Activated CD4-positive, alpha-beta T cell treated with anti-CD3 and anti-CD28 coated beads, Interleukin-2, Interleukin-6, amounts not matched to agents 100 ng/mL and 50 ng/mL, durations not matched to agents 16 hours and 8 hours (primary cell): Measurements from ENCODE around the gene CHPF2.

Experiments used
- DNase-seq: peaks from one replicate; pipeline ENCODE4 v3.0.0-alpha.2; 2020

Gene CHPF2, protein sequence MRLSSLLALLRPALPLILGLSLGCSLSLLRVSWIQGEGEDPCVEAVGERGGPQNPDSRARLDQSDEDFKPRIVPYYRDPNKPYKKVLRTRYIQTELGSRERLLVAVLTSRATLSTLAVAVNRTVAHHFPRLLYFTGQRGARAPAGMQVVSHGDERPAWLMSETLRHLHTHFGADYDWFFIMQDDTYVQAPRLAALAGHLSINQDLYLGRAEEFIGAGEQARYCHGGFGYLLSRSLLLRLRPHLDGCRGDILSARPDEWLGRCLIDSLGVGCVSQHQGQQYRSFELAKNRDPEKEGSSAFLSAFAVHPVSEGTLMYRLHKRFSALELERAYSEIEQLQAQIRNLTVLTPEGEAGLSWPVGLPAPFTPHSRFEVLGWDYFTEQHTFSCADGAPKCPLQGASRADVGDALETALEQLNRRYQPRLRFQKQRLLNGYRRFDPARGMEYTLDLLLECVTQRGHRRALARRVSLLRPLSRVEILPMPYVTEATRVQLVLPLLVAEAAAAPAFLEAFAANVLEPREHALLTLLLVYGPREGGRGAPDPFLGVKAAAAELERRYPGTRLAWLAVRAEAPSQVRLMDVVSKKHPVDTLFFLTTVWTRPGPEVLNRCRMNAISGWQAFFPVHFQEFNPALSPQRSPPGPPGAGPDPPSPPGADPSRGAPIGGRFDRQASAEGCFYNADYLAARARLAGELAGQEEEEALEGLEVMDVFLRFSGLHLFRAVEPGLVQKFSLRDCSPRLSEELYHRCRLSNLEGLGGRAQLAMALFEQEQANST

DNA sequence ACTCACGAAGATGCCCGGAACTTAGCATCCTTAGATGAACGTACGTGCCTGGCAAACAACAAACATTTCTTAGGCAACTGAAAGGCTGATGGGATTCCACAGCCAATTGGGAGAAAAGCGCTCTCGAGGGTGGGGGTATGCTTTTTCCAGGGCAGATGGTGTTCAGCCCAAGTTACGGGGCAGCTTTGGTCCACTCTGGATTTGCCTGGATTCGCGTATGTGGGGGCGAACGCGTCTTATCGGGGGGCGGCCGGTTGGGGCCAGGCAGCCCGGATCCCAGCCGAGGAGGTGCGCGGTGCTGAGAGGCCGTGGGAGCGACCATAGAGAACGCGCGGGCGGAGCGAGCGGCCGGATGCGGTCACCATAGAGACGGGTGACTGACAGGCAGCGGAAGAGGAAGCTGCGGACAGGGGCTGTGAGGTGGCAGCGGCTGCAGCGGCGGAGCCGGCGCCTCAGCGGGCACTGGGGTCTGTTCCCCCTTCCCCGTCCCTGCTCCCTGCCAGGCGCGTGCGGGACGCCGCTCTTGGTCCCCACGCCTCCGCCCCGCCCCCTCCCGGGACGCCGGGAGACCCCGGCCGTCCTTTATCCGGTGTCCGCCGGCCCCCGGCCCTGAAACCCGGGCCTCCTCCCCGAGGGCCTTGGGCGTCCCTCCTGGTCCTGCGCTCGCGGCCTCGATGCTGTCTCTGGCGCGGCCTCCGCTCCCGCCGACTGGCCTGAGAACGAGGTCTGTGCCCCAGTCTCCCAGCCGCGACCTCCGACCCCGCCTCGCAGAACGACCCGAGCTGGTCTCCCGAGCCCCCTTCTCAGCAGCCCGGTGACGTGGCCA, at the start of gene CHPF2:
Gene CHPF2 (plus strand): TSS at position 393 of the 826 bp plus-strand sequence. CDS start 1,529 bp downstream, outside the sequence.
- peak; percentile 94 for DNase-seq

DNA sequence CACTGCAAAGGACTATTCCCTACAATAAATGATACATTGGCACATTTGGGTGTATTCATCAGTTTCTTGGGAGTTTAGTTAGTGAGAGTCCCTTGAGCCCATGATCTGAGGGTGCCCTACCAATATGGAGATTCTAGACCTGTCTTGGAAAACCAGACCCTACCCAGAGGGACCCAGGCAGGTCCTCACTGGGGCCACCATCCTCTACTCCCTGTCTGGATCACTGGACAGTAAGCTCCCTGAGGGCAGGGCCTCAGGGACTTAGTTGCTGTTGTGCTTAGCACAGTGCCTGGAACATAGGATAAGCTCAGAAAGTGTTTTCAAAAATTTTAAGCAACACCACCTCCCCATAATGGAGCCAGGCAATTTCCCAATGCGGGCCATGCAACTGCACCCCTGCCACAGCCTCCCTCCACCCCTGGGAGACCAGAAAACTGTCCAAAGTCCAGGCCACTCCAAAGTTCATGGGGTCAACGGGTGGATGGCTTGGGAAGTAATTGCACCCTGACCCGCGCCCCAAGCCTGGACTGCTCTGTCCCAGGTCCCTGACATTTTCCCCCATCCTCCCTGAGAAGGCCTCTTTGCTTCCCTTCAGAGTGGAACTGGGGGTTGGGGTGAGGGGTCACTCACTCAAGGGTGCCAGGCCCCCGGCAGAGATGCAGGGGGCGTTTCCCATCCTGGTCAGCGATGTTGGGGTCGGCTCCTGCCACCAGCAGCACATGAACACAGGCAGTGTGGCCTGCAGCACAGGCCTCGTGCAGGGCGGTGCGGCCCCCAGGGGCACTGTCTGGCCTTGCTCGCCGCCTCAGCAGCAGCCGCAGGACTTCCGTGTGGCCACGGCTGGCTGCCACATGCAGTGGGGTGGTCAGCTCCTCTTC, 46.3 kb upstream of the CHPF2 start:
- no peak for DNase-seq

DNA sequence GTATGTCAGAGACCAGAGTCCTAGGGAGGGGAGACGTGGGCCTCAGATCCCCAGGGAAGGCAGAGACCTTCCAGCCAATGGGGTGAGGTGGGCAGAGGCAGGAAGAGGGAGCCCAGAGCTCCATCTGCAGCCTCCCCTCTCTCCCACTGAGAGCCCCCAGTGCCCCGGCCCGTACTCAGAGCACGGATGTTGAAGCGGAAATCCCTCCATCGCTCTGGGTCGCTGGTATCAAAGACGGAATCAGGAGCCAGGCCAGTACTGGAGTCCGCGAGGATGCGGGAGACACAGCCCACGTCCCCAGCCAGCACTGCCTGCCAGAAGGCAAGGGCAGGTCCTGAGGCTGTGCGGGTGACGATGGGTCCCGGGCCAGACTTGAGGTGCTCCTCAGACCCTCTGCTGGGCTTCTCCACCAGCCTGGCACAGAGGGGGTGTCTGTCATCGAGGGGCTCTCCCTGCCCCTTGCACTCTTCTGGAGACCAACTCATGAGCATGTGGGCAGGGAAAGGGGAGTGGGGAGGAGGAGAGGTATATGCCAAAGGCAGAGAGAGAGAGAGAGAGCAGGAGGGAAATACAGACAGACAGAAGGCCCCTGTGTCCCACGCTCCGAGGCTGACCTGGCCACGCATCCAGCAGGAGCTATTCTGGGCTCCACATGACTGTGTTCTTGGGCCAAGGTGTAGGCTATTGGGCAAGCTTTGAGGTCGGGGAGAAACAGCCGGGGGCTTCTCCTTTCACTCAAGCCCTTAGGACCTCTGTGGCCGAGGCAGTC, 45.5 kb upstream of the CHPF2 start, which contains the start of gene ASB10:
Gene ASB10 (minus strand): TSS at position 611 of the 769 bp plus-strand sequence. CDS start 120 bp downstream, at position 491.
- DNase-seq, result no peak

DNA sequence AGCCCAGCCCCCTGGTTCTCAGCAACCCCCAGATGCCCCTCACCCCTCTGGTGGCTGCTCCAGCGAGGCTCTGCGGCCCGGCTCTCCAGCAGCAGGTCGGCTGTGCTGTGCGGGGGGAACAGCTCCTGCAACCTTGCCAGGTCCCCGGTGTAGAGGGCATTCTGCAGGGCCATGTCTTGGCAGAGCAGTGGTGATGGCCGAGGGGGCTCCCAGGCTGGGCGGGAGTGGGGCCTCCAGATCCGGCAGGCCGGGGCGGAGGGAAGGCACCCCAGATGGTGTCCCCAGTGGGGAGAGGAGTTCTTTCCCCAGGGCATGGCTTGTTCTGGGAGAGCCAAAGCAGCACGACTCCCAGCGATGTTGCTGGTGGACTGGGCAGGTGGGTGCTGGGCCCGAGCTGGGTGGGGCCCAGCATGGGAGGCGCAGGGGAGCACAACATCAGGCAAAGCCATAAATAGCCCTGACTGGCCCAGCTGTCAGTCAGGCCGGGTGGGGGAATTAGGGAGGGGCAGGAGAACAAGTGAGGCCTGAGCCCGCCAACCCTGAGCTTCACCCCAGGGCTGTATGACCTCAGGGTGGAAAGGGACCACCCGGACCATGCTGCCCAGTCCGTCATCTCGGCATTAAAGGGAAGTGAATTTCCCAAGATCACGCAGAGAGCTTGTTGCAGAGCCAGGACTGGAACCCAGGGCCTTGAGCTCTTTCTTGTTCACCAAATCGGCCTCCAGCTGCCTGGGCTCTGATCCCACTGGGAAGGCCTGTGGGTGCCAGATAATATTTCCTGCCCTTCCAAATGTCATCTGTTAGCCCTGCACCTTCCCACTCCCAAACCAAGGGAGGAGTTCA, 44.7 kb upstream of the CHPF2 start:
- DNase-seq, result no peak

DNA sequence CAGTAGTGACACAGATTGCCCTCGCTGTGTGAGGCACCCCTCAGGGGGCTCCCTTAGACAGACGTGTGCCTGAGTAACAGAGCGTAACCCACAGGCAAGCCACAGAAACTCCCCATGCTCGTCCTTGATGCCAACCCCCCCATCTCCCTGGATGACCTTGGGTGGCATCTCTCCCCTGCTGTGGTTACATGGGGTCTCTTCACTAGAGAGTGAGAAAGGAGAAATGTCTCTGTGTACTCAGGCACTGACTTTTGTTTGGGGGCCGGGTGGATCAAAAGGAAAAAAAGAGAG, 44.1 kb upstream of the CHPF2 start:
- DNase-seq, result no peak

DNA sequence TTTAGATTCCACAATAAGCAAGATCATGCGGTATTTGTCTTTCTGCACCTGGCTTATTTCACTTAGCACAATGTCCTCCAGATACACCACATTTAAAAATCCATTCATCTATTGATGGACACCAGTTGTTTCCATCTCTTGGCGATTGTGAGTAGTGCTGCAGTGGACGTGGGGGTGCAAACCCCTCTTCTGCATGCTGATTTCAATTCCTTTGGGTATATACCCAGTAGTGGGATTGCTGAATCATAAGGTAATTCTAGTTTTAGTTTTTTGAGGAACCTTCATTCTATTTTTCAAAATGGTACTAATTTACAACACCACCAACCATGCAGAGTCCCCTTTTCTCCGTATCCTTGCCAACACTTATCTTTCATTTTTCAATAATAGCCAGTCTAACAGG, 43.2 kb upstream of the CHPF2 start:
- no peak for DNase-seq

DNA sequence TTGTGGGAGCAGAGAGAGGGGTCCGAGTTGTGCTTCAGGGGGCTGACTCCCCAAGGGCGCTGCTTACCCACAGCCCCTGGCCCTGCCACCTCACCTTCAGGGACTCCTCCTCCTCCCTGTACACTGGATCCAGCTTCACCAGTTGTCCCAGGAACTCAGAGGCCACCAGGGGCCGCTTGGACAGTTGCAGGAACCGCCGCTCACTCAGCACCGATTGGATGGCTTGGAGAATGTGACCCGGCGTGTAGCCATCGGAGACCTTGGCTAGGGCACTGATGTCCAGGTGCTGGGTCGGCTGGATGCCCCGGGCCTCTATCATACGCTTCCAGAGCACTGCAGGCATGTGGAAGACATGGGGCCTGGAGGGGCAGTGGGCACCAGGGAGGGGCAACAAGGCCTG, 40.7 kb upstream of the CHPF2 start:
- no peak for DNase-seq

DNA sequence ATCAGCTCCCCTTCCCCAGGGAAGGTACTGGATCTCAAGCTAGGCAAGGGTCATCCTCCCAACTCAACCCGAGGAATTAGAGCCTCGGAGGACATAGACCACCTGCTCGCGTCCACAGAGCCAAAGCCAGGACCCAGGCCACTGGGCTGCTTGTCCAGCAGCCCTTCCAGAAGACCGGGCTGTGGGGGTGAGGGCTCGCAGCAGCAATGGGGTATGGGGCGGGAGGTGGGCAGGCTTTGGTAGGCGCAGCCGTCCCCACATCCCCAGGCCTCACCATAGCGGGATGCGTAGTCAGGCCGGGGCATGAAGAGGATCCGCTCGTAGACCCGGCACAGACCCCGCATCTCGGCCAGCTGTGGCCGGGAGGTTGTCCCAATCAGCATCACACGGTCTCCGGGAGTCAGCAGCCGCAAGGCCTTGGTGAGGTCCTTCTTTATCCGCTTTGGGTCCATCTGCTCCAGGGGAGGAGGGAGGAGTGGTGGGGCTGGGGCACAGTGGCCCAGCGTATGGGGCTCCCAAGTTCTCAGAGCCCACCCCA, 40.2 kb upstream of the CHPF2 start:
- DNase-seq, result no peak

DNA sequence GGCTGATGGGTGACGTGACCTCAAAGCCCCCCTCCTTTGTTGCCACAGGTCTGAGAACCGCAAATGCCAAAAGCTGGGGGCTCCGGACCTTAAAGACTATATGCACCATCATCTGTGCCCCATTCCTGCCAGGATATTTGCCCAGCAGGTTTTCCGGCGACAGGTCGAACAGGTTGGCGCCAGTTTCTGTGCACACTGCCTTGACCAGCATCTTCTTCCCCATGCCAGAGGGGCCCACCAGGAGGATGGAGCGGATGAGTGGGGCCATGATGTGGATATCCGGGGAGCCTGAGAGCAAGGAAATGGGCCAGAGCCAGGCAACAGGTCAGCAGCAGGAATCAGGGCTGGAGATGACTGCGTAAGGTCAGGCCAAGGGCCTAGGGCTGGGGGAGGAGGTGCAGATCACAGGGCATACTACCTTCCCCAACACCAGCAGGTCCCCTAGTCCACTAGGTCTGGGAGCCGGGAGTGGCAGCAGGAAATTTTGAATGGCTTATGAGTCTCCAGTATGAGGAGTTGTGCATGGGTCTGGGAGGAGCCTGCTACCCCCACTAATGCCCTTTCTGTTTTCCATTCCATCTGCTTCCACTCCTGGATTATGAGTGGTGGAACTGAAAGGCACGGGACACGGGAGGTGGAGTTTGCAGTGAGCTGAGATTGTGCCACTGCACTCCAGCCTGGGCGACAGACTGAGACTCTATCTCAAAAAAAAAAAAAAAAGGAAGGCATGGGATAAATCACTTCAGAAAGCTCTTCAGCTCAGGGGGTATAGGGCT, 38.9 kb upstream of the CHPF2 start:
- DNase-seq, result no peak

DNA sequence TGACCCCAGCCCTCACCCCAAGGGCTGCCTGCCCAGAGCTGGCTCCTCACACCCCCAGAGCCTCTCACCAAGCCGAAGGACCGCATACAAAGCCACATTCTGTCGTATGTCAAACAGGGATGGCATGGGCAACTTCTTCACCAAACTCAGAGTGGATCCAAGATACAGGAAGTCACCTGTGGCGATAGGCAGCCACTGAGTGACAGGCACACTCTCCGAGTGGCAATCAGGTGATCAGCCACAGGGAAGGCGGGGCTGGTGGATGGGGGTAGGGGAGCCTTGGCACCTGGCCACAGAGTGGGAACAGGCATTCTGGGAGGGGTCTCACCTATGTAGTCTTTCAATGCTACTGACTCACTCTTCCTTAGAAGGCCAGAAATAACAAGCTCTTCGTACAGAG, 38.1 kb upstream of the CHPF2 start:
- DNase-seq, result no peak

DNA sequence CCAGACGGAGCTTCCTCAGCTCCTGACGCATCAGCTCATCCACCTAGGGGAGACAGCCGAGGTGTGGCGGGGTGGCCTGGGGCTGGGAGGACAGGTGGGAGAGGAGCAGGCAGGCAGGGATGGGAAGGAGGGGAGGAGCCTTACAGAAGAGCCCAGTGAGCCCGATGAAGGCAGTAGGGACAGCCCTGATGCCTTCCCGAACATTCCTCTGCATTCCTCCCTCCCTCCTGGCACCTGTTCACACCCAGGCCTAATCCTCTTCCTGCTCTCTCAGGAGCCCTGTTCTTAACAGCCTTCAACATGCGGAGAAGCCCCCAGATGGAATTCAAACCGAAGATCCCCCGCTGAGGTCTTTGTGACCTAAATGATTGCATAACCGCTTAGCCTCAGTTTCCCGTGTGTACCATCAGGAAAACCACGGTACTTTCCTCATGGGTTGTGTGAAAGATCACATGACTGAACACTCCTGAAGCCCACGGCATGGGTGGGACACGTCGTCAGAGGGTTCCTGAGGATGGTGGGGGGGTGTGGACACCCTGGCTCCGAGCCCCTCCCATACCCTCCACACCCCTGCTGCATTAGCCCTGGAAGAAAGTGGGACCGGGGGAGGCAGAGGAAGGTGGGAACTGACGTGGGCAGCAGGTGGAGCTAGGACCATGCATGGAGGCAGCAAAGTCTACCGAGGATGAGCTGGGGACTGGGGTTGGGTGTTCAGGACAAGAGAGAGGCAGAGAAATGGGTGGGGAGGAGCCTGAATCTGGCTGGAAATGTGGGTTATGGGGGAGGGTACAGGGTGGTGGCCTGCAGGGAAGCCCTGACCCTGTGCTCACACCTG, 36.5 kb upstream of the CHPF2 start:
- DNase-seq, result no peak

DNA sequence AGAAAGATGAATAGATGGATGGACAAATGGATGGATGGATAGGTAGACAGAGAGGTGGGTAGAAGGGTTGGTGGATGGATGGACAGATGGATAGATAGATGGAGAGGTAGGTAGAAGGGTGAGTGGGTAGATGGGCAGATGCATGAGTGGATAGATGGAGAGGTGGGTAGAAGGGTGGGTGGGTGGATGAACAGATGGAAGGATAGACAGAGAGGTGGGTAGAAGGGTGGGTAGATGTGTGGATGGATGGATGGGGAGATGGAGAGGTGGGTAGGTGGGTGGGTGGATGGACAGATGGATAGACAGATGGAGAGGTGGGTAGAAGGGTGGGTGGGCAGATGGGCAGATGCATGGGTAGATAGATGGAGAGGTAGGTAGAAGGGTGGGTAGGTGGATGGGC, 34.4 kb upstream of the CHPF2 start:
- DNase-seq, result no peak

DNA sequence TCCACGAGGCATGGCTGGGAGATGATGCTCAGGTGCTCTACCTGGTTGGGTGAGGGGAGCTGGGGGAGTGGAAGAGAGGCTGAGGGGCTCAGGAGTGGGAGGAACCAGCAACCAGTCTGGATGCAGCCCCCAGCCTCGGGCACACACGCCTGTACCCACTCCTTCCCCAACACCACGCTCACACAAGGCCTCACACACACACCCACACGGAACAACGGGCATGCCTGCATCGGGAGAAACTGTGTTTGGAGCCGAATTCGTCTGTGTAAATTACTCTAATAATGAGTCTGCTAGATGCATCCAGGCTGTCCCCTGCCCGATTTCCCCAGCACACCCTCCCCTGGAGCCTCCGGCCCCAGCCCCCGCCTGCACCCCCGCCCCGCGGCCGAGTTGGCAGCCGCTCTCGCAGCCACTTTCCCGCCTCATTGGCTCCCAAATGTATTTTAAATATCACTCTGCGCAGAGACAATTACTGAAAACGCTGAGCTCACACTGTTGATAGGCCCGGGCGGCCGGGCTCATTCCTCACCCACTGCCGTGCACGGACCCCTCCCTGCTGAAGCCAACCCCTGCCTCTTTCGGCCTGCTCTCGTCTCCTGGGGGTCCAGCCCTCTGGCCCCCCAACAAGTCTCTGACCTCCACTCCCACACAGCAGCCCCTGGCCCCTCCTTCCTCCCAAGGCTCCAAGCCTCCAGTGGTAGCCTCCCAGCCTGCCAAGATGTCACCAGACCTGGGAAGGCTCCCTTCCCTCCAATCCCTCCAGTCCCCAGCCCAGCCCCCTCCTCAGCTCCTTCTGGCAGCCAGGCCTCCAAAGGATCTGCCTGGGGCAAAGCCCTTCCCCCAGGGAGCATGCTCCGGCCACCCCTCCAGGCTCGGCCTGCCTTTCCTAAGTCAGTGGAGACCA, 33.1 kb upstream of the CHPF2 start:
- no peak for DNase-seq

DNA sequence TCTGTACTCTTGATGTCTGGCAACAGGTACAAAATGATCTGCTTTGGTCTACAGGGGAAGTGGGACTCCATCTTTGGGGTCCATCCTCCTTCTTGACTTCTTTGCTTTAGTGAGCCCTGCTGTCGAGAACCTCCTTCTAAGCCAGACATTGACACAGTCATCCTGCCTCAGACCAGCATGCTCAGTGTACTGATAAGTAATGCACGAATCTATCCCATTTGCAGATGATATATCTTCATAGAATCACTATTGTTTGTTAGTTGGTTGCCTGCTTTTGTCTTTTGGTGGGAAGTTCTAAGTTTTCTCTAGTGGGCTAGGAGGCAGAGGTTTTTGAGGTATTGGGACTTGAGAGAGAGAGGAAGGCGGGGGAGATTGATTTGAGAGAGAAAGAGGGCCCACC, 30.9 kb upstream of the CHPF2 start:
- DNase-seq, result no peak

DNA sequence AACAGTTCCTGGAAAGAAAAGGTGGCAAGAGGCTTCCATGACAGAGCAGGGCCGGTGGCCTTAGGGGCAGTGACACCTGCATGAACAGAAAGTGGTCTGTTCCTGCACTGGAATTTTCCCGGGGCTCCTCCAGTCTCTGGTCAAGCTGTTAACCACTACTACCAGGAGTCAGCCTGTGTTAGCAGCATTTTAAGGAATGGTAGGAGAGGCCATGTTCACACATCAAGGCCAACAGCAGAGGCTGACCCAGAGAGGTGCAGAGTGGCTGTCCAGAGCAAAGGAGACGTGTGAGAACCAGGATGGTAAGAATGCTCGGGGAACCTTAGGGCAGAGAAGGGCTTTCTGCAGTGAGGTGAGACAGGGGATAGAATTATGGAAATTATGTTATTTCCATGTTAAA, 30.5 kb upstream of the CHPF2 start:
- no peak for DNase-seq

DNA sequence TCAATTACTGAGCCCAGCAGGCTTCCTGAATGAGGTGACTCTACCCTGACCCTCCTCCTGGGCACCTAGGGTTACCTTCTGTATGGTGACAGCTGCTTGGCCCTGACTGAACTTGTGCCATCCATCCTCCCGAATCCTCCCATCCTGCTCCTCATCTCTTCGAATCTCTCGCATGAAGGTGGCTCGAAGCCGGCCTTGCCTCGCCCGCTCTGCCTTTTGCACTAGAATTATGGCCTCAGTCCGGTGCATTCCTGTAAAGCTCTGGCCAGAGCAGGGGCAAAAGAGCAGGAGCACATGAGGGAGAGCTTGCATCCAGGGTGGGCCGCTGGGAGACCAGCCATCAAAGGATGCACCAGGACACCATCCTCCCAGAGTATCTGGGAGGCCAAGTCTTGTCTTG, 29.4 kb upstream of the CHPF2 start:
- no peak for DNase-seq

DNA sequence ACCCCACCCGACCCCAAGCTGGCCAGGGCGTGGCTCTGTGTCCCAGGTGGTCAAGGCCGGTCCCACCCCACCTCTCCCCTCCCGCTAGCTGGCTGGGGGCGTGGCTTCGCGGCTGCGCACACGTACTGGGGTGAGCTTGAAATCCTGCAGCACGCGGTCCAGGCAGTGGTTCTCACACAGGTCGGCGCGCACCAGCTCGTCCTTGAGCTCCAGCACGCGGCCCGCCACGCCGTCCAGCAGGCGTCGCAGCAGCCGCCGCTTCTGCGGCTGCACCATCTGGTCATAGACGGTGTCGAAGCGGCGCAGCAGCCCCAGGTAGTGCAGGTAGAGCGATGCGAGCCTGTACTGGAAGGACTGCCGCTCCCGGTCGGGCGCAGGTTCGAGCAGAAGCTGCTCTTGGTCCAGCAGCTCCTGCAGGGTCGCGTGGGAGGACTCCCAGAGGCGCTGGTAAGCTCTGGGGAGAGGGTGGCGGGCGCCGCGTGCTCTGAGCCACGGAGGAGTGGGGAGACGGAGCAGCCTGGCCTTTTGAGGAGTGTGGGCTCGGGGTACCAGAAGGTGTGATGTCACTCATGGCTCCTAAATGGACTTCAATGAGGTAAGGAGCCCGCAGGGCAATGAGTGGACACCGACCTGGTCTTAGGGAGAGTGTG, 27.8 kb upstream of the CHPF2 start:
- DNase-seq, result no peak
